K562 (cell line): ENCODE data around the gene PKD2. TPM values are rescaled to one million over a fixed set of nuclear protein-coding genes. Genes with fewer than 3 reads are reported as not detected.

Experiments
- ATAC-seq: fragments of 200-7000 bp; cut with Tn5 transposase; 3 replicates; pipeline ENCODE4 v1.9.1; 2020; ENCODE audit warnings: moderate library complexity
- BruUV-seq: library from RNA; stranded (reverse); fragments of 400-500 nt; replicated peaks from 2 replicates; lab custom pipeline; 2021; lab: Mats Ljungman, UMichigan
- CTCF ChIA-PET: fragments of 300-600 bp; formaldehyde crosslinking; extraction: SDS; loops from one replicate; lab custom pipeline; 2021; ENCODE audit warnings: low intra/inter-chr PET ratio; lab: Yijun Ruan, JAX
- POLR2A ChIA-PET: fragments of 300-600, 350-650 bp; sonication (Branson Sonifier 250); formaldehyde crosslinking; extraction: SDS; loops from one replicate; lab custom pipeline; 2021; ENCODE audit warnings: antibody characterized with exemption, inconsistent platforms; lab: Yijun Ruan, JAX
- DNase-seq, 4 experiments: peaks; one replicate each; pipeline versions ENCODE4 v3.0.0 to v3.0.0-alpha.2; 2011 to 2018; ENCODE audit warnings: low spot score in 3 of 4, mixed read lengths in 3 of 4; ENCODE audit errors: extremely low read depth in 1 of 4
- FAIRE-seq: peaks from 2 replicates; lab custom pipeline; 2011; peaks lifted over from hg19 to GRCh38; lab: Jason Lieb, UNC
- H2AFZ ChIP-seq: 2 replicates; pipeline ENCODE4 v1.6.0; 2011; ENCODE audit warnings: low read depth, low read length, control low read depth, inconsistent platforms
- H3K27ac ChIP-seq: fragments of 200-600 bp; 3 replicates; pipeline ENCODE4 v1.8.0; 2011; ENCODE audit warnings: low read depth, mild to moderate bottlenecking, control low read depth, inconsistent platforms, low read length, moderate library complexity, mixed read lengths; ENCODE audit errors: extremely low read depth
- H3K27me3 ChIP-seq, 2 experiments: fragments of 300-600 bp in 1 of 2; 2 replicates in 1 of 2; 3 replicates in 1 of 2; pipeline versions ENCODE4 v1.6.0 to v1.8.0; 2011; ENCODE audit warnings: inconsistent platforms in 2 of 2, low read length in 2 of 2, mild to moderate bottlenecking in 1 of 2, mixed read lengths in 1 of 2, moderate library complexity in 1 of 2; ENCODE audit not compliant: control insufficient read depth in 2 of 2, insufficient read depth in 2 of 2
- H3K36me3 ChIP-seq: fragments of 300-600 bp; 3 replicates; pipeline ENCODE4 v1.8.0; 2011; ENCODE audit warnings: mild to moderate bottlenecking, low read length, inconsistent platforms; ENCODE audit not compliant: control insufficient read depth, insufficient read depth
- H3K4me1 ChIP-seq, 2 experiments: fragments of 200-600 bp in 1 of 2; replicated peaks in 1 of 2; 2 replicates in 1 of 2; 3 replicates in 1 of 2; pipeline versions ENCODE4 v1.5.1 to v1.8.0; 2011; ENCODE audit warnings: inconsistent platforms in 2 of 2, low read length in 2 of 2, mild to moderate bottlenecking in 1 of 2, mixed read lengths in 1 of 2, moderate library complexity in 1 of 2; ENCODE audit not compliant: control insufficient read depth in 2 of 2, insufficient read depth in 2 of 2
- H3K4me2 ChIP-seq: 2 replicates; pipeline ENCODE4 v1.6.1; 2011; ENCODE audit warnings: low read length, control low read depth, inconsistent platforms, mixed read lengths; ENCODE audit not compliant: insufficient read depth
- H3K4me3 ChIP-seq: fragments of 200-600 bp; sonication (generic), shearing (Covaris generic); 2 replicates; pipeline ENCODE4 v1.5.1; 2016; ENCODE audit warnings: control low read depth, inconsistent platforms
- H3K79me2 ChIP-seq: fragments of 200-600 bp; 3 replicates; pipeline ENCODE4 v1.8.0; 2011; ENCODE audit warnings: low read length, inconsistent platforms; ENCODE audit not compliant: control insufficient read depth, insufficient read depth
- H3K9ac ChIP-seq, 2 experiments: 2 replicates each; pipeline versions ENCODE4 v1.6.0 to v1.6.1; 2011; ENCODE audit warnings: low read depth in 2 of 2, low read length in 2 of 2, control low read depth in 1 of 2, inconsistent platforms in 1 of 2, mild to moderate bottlenecking in 1 of 2, mixed read lengths in 1 of 2; ENCODE audit not compliant: insufficient read depth in 1 of 2
- H3K9me1 ChIP-seq: one replicate; pipeline ENCODE4 v1.6.0; 2011; ENCODE audit warnings: inconsistent platforms, mild to moderate bottlenecking, low read length, moderate library complexity; ENCODE audit not compliant: control insufficient read depth, insufficient read depth
- H3K9me3 ChIP-seq: replicated peaks from 2 replicates; pipeline ENCODE4 v1.5.1; 2011; ENCODE audit warnings: low read depth, low read length, inconsistent platforms; ENCODE audit not compliant: control insufficient read depth, insufficient read depth
- H4K20me1 ChIP-seq: replicated peaks from 2 replicates; pipeline ENCODE4 v1.6.1; 2011; ENCODE audit warnings: low read length, inconsistent platforms, mixed read lengths; ENCODE audit not compliant: control insufficient read depth, insufficient read depth
- CCNT2 ChIP-seq: IDR thresholded peaks from 2 replicates; pipeline ENCODE4 v1.6.1; 2011; ENCODE audit warnings: borderline replicate concordance, low read depth, mild to moderate bottlenecking, moderate library complexity, mixed read lengths, low read length; ENCODE audit not compliant: insufficient read length; ENCODE audit errors: extremely low read depth
- CTCF ChIP-seq, 3 experiments: IDR thresholded peaks in 2 of 3; conservative IDR thresholded peaks in 1 of 3; 2 replicates each; pipeline ENCODE4 v1.5.1; 2011 to 2012; ENCODE audit warnings: low read length in 3 of 3, mild to moderate bottlenecking in 3 of 3, control low read depth in 2 of 3, improper control_type of control experiment in 1 of 3, inconsistent platforms in 1 of 3, low read depth in 1 of 3, mixed read lengths in 1 of 3, moderate library complexity in 1 of 3; ENCODE audit not compliant: insufficient read depth in 2 of 3
- ETV5 ChIP-seq: sonication (generic); formaldehyde crosslinking; IDR thresholded peaks from 2 replicates; pipeline ENCODE4 v1.4.0; 2020; ENCODE audit warnings: low read depth, mild to moderate bottlenecking, missing genetic modification reagents
- FOSL1 ChIP-seq: fragments of 200-800 bp; sonication (Bioruptor generic); conservative IDR thresholded peaks from 2 replicates; pipeline ENCODE4 v1.6.1; 2016; ENCODE audit warnings: missing genetic modification characterization, missing compliant biosample characterization
- HCFC1 ChIP-seq: IDR thresholded peaks from 2 replicates; pipeline ENCODE4 v1.6.1; 2012; ENCODE audit warnings: low read depth, low read length, improper control_type of control experiment
- HMGXB4 ChIP-seq: sonication (generic); formaldehyde crosslinking; IDR thresholded peaks from 2 replicates; pipeline ENCODE4 v1.8.1; 2023; ENCODE audit warnings: mild to moderate bottlenecking, missing genetic modification reagents
- MEF2D ChIP-seq: conservative IDR thresholded peaks from 2 replicates; pipeline ENCODE4 v1.6.1; 2016; ENCODE audit warnings: low read depth, missing genetic modification characterization, missing compliant biosample characterization
- MYC ChIP-seq, 2 experiments: fragments of 250-450 bp in 1 of 2; sonication (Bioruptor Pico) in 1 of 2; IDR thresholded peaks; 2 replicates each; pipeline versions ENCODE4 v1.5.1 to v1.6.1; 2012 to 2021; ENCODE audit warnings: low read depth in 2 of 2, borderline replicate concordance in 1 of 2, improper control_type of control experiment in 1 of 2, low read length in 1 of 2, mild to moderate bottlenecking in 1 of 2, moderate library complexity in 1 of 2
- NFE2L1 ChIP-seq: fragments of 450-650 bp; IDR thresholded peaks from 2 replicates; pipeline ENCODE4 v1.6.1; 2016; ENCODE audit warnings: missing genetic modification characterization, low read depth, mild to moderate bottlenecking, missing compliant biosample characterization, moderate library complexity, borderline replicate concordance
- PHF20 ChIP-seq: fragments of 450-650 bp; IDR thresholded peaks from 2 replicates; pipeline ENCODE4 v1.6.1; 2018; ENCODE audit not compliant: partially characterized antibody
- PRMT5 ChIP-seq: sonication (generic); formaldehyde crosslinking; IDR thresholded peaks from 2 replicates; pipeline ENCODE4 v1.5.0; 2020; ENCODE audit warnings: missing genetic modification reagents
- ZNF121 ChIP-seq: sonication (generic); formaldehyde crosslinking; conservative IDR thresholded peaks from 2 replicates; pipeline ENCODE4 v1.8.0; 2022; ENCODE audit warnings: missing genetic modification reagents
- ZNF280A ChIP-seq: fragments of 450-650 bp; IDR thresholded peaks from 2 replicates; pipeline ENCODE4 v1.6.1; 2018; ENCODE audit warnings: mild to moderate bottlenecking, low read depth; ENCODE audit not compliant: partially characterized antibody
- ZNF695 ChIP-seq: fragments of 450-650 bp; formaldehyde crosslinking; IDR thresholded peaks from 2 replicates; pipeline ENCODE4 v1.4.0; 2020; ENCODE audit warnings: mild to moderate bottlenecking, moderate library complexity
- ZNF764 ChIP-seq: fragments of 250-450 bp; sonication (Bioruptor Pico); IDR thresholded peaks from 2 replicates; pipeline ENCODE4 v1.4.0; 2020; ENCODE audit warnings: low read depth, mild to moderate bottlenecking, moderate library complexity
- ZZZ3 ChIP-seq: fragments of 450-650 bp; IDR thresholded peaks from 2 replicates; pipeline ENCODE4 v1.6.1; 2016; ENCODE audit warnings: antibody characterized with exemption, mild to moderate bottlenecking, moderate library complexity
- WGBS: fragments of 100-300 bp; shearing (Covaris generic); methylation state at CpG from one replicate; pipeline ENCODE4 v1.1.6; 2016; ENCODE audit warnings: low coverage, mixed read lengths; ENCODE audit not compliant: insufficient coverage; ENCODE audit errors: missing lambda C conversion rate; 5-methylcytosine and 5-hydroxymethylcytosine counted together
- in situ Hi-C: fragments of 300-500 bp; cut with MboI; formaldehyde crosslinking; loops from 4 replicates; pipeline ENCODE4 v1.15.0; 2018; ENCODE audit warnings: inconsistent platforms, mixed read lengths
- intact Hi-C: fragments of 100-400 bp; cut with micrococcal nuclease; formaldehyde crosslinking; loops from 2 replicates; pipeline ENCODE4 v1.14.2; 2022
- polyA plus RNA-seq, 8 experiments: library from polyadenylated mRNA; depleted of rRNA in 4 of 8; stranded (reverse) in 5 of 8; unstranded in 3 of 8; fragments of >200 nt; fragmentation: Nextera tagmentation in 2 of 8; fragmentation: Illumina TruSeq in 1 of 8; extraction: Ambion mirVana in 2 of 8; extraction: Trizol in 1 of 8; gene quantifications; 2 replicates each; pipeline versions ENCODE4 v1.2.1 to v1.2.3, GENCODE V29; 2011 to 2014; ENCODE audit warnings: inconsistent platforms in 1 of 8, missing spikeins in 1 of 8
- total RNA-seq, 7 experiments: library from RNA; depleted of rRNA in 6 of 7; stranded (reverse); fragments of >200 nt in 6 of 7; fragmentation: Illumina TruSeq in 2 of 7; extraction: Trizol in 2 of 7; gene quantifications; 2 replicates each; pipeline versions ENCODE4 v1.2.1 to v1.2.3, GENCODE V29; 2011 to 2021; ENCODE audit warnings: low replicate concordance in 1 of 7

PKD2 gene
- total and polyA plus RNA-seq, 9 of the 15 experiments (the other 6 are each of a cell fraction or from before 2014, with no cell fraction given): 0.11 to 1.2 (median 0.47) TPM

- POLR2A ChIA-PET: no interaction called here
- 15% methylated on average over 1 of the region's 1 CpG for WGBS
- Histone ChIP-seq H2AFZ (no peak overlapping the region), H3K36me3 (no peaks in the 10 kb centered on the region), H3K27me3 (no peaks in the 10 kb centered on the region), H3K4me3 (no peak overlapping the region), H3K79me2 (no peaks in the 10 kb centered on the region), H3K9me3 (no peaks in the 10 kb centered on the region), H3K9me1 (no peaks in the 10 kb centered on the region), H3K4me2 (no peak overlapping the region), H3K9ac (no peak overlapping the region), H3K4me1 (no peaks in the 10 kb centered on the region), H4K20me1 (no peaks in the 10 kb centered on the region), H3K27ac (no peak overlapping the region)
- no peak for ATAC-seq
- BruUV-seq: no TSS peak
- no peak for FAIRE-seq
- DNase-seq: no peak
- CTCF ChIA-PET: no interaction called here
- in situ Hi-C loops: no loop called here
- intact Hi-C loops: no loop called here
- TF ChIP-seq ZNF280A (no peak), PHF20 (no peak), MYC (IDR thresholded peaks at IDR 0.05; ENCODE audit: low read depth, low read length) (no peak), MYC (CRISPR knock-in tag; IDR thresholded peaks at IDR 0.05; ENCODE audit: borderline replicate concordance, low read depth) (no peak), NFE2L1 (tag) (no peak), FOSL1 (tag) (no peak), ZNF695 (CRISPR knock-in tag) (no peak), ZNF121 (CRISPR knock-in tag) (no peak), CCNT2 (no peak), ZNF764 (CRISPR knock-in tag) (no peak), ZZZ3 (no peak), CTCF (IDR thresholded peaks at IDR 0.05 in 2 of 3, conservative IDR thresholded peaks at IDR 0.05 in 1 of 3; ENCODE audit: insufficient read depth in 2 of 3, low read depth in 1 of 3, low read length in 3 of 3) (no peak), MEF2D (tag) (no peak), ETV5 (CRISPR knock-in tag) (no peak), PRMT5 (CRISPR knock-in tag) (no peak), HMGXB4 (no peak), HCFC1 (no peak)
These were observed 55.4 kb downstream of the PKD2 start for GRCh38 chr4:88062843-88063242.
